Glomerular visceral epithelial cell (primary cell): ENCODE results near the gene EFNA2.
"Not testable (repeated sequence)": the region's sequence is repeated elsewhere in the genome, so short reads cannot be mapped to it uniquely, and the experiment has no call there.

ENCODE experiments used
- DNase-seq: peaks from one replicate; pipeline ENCODE4 v3.0.0-alpha.2; 2016; ENCODE audit errors: extremely low spot score

Gene EFNA2

DNA sequence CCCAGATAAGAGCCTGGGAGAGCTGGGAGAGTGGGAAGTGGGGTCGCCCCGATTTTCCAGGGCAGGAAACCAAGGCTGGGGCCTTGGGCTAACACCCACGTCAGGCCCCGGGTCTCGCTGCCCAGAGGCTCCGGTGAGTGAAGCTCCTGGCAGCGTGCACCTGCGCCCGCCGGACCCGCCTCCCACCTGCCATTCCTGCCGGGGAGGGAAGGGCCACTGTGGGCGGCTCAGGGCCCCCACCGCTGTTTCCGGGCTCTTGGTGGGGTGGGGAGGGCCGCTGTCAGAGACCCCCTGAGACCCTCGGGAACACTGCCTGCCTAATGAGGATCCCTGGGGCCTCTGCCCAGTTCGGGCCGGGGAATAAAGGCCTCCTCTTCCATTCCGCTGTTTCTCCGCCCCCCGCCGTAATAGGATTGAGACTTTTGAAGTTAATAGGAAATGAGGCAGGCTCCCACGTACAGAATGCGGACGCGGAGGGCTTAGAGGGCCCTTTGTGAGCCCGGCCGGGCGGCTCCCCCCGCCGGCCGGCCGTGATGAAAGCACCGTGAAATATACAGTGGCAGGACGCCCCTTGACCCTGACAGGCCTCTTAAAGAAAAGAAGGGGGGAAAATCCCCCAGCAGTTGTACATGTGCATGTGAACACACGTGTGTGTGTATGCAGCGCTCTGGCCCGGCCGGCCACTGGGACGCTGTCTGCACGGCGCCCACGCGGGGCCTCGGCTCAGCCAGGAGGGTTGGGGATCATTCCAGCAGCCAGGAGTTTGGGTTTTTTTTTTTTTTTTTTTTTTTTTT is 33.2 kb downstream of the EFNA2 start:
- no peak for DNase-seq

DNA sequence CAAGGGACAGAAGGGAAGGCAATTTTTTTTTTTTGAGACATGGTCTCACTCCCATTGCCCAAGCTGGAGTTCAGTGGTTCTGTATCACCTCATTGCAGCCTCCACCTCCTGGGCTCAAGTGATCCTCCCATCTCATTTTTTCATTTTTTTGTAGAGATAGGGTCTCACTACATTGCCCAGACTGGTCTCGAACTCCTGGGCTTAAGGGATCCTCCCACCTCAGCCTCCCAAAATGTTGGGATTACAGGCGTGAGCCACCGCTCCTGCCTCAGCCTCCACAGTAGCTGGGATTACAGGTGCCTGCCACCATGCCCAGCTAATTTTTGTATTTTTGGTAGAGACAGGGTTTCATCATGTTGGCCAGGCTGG is 34.6 kb downstream of the EFNA2 start:
- DNase-seq = not testable (repeated sequence)

DNA sequence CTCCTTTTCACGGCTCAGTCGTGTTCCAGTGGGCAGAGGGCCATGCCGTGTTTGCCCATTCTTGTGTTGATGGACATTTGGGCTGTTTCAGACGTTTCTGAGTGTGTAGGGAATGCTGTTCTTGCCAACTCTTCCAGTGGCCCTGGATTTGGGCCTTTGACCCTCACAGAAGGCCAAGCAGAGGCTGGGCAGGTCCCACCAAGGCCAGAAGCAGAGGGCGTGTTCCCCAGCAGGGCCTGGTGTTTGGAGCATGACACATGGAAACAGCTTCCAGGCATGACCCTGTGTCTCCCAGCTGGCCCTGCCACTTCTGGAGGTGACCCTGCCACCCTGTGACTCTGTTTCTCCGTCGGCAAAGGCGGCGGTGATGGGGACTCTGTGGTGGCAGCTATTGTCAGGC is 35.9 kb downstream of the EFNA2 start:
- no peak for DNase-seq

DNA sequence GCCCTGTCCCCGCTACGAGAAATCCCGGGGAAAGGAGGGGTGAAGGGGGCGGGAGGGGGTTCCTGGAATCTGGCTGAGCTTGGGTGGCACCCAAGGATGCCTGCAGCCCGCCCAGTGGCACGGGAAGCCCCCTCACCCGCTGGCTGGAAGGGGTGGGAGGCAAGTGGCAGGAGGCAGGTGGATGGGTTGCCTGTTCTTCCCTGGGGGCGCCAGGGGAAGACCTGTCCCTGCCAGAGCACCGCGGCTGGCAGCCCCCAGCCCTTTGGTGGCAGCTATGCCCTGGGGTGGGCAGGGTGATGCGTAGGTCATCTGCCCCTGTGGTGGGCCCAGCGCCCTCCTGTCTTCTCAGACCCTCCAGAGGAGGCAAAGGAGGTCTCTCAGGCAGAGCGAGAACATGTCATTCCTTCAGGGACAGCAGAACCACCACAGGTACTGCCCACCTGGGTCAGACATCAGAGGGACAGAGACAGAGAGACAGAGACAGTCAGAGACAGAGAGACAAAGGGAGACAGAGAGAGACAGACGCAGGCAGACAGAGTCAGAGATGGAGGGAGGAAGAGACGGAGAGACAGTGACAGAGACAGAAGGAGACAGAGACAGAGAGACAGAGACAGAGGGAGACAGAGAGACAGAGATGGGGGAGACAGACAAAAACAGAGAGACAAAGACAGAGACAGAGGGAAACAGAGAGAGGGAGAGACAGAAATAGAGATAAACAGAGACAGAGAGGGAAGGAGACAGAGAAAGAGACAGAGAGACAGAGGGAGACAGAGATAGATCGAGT is 36.7 kb downstream of the EFNA2 start:
- no peak for DNase-seq

DNA sequence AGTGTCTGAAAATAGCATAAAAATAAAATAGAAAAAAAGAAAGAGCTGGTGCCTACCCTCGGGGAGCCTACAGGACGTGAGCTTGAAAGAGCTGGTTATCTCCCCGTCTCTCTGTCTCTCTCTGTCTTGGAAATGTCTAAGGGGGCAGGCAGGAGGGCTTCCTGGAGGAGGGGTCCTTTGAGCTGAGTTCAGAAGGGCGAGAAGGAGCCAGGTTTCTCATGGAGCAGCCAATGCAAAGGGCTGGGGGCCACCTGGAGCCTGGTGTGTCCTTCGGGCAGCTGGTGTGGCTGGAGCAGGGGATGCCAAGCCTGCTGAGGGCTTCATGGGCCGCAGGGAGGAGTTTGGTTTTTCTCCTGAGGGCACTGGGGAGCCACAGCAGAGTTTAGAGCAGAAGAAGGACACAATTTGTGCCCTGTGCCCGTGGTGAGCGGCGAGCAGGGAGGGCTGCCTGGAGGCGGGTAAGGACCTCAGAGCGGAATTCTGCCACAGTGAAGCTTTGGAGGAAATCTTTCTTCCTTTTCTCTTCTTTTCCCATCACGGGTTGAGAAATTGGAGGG is 38.7 kb downstream of the EFNA2 start:
- no peak for DNase-seq

DNA sequence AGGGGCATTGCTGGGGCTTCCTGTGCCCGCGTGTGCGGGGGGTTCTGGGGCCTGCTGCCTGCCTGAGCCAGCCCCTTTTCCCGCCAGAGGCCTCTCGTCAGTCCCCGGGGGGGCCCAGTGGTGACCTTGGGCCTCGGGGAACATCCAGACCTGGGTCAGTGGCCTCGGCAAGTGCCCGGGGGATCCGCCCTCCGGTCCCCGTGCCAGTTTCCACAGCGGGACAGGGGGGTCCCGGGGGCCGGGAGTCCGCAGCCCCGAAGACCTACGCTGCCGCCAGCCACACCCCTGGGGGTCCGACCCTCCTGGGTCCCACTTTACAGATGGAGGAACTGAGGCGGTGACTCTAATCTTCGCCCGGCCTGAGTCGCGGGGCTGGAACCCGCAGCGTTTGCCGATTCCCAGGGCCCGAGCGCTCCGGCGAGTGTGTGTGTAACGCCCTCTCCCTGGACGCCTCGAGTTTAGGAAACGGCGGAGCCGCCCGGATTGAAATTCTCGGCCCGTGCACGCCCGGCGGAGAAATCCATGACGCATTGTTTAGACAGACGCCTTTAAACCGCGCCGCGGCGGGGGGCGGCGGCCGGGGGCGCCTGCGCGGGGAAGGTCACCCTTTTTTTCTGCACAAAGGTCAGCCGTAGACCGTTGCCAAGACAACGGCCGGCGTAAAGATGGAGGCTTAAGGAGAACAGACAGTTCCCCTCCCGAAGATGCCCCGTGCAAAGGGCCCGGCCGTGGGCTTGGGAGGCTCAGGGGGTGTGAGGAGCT is 39.3 kb downstream of the EFNA2 start:
- DNase-seq = peak; percentile 57

DNA sequence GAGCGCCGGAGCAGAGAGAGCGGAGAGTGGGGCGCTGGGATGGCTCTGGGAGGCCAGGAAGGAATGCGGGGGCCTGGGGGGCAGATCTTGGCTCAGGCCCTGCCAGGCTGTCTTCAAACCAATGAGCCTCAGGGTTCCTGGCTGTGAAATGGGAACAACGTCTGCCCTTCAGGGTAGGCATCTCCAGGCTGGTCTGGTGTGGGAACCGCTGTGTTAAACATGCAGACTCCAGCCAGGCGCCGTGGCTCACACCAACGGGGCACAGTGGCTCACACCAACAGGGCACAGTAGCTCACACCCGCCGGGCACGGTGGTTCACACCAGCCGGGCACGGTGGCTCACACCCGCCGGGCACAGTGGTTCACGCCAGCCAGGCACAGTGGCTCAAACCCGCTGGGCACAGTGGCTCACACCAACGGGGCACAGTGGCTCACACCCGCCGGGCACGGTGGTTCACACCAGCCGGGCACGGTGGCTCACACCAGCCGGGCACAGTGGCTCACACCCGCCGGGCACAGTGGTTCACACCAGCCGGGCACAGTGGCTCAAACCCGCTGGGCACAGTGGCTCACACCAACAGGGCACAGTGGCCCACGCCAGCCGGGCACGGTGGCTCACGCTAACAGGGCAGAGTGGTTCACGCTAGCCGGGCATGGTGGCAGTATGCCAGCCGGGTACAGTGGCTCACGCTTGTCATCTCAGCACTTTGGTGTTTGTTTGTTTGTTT is 40.1 kb downstream of the EFNA2 start:
- no peak for DNase-seq

DNA sequence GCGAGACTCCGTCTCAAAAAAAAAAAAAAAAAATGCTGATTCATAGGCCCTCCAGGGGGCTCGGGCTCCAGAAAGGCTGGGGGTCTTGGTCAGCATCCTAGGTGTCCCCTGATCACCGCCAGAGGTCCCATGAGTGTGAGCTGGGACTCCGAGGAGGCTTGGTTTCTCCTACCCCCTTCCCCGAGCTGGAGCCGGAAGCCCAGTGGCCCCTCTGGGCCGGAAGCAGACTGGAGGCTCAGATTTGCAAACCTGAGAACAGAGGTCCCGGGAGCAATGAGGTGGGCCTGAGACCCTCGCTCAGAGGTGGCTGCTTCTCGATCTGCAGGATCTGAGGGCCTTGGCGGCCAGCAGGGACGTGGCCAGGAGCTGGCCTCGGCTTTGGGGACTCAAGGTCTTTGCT is 41.5 kb downstream of the EFNA2 start:
- no peak for DNase-seq

DNA sequence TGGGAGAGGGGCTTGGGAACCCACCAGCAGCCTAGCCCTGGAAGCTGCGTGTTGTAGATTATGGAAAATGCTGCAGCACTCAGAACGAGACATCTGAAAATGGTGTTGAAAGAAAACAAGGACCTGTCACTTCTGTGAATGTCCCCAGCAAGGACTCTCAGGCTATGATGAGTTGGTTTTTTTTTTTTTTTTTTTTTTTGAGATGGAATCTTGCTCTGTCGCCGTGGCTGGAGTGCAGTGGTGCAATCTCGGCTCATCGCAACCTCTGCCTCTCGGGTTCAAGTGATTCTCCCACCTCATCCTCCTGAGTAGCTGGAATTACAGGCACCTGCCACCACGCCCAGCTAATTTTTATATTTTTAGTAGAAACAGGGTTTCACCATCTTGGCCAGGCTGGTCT is 46.5 kb downstream of the EFNA2 start:
- DNase-seq = not testable (repeated sequence)

DNA sequence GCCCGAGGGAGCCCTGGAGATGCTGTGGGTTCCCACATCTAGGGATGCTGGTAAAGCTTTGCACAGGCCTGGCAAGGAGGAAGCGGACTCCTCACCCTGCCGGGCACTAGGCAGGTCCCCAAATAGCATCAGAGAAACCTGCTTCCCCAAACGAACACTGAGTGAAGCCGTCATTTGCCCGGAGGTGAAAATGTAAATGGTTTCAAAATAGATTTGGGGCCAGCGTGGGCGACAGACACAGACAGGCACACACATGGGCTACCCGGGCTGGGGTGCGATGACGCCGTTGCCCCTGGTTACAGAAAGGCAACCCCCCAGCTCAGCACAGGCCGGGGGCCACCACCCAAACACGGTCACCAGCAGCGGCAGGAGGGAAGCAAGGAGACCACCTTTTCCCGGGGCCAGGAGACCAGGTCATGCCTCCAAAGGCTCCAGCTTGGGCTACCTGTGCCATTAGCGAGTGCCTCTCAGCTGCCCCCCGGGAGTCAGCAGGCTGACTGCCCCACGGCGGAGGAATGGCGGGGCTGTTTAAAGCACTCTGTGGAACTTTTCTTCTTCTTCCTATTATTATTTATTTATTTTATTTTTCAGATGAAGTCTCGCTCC is 50.5 kb downstream of the EFNA2 start:
- no peak for DNase-seq

DNA sequence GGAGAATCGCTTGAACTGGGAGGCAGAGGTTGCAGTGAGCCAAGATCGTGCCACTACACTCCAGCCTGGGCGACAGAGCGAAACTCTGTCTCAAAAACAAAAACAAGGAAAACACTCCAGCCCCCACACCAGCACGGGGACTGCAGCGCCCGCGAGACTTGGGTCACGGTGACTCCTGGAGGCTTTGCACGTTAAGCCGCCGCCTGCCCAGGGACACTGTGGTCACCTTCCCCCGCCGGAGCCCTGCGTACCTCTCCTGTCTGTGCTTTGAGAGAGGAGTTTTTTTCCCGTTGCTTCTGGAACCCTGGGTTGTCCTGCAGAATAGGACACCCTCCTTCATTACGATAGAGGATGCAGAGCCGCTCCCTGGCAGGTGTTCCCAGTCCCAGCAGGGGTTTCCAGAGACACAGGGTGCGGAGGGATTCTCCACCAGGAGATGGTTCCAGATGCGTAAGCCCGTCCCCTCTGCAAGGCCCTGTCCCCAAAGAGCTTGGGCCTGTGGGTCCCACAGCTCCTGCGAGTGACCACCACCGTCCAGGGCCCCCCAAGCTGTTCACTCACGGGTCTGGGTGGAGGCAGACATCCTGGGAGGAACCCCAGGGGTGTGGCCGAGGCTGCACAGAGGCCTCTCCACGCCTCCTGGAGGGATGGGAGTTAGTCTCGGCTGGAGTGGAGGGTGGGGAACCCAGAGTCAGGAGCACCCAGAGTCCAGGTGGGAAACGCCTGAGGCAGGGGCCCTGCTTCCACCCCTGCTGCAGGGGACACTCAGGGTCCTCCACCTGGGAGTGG is 55.2 kb downstream of the EFNA2 start:
- no peak for DNase-seq

DNA sequence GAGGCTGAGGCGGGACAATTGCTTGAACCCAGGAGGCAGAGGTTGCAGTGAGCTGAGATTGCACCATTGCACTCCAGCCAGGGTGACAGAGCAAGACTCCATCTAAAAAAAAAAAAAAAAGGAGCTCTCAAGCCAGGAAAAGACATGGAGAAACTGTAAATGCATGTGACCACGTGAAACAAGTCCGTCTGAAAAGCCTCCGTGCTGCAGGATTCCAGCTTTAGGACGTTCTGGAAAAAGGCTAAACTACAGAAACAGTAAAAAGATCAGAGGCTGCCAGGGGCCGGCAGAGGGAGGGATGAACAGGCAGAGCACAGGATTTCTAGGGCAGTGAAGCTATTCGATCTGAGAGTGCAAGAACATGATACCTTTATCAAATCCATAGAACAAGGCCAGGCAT is 57.4 kb downstream of the EFNA2 start:
- DNase-seq = no peak

DNA sequence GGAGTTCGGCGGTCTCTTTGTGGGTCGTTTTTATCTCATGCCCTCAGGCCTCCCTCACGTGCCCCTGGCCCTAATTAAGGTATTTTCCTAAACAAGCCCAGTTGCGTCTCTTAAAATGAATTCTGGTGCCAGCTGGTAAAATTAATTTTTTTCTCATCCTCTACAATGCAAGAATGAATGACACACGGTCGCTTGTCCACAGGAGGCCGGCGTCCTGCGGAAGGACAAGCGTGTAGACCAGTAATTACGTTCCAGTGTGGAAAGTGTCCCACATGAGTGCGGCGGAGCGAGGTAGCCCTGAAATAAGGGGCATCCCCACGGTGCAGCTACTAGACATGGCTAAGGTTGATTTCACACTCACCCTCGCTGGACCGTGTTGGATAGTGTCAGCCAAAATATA is 63.5 kb downstream of the EFNA2 start:
- no peak for DNase-seq

DNA sequence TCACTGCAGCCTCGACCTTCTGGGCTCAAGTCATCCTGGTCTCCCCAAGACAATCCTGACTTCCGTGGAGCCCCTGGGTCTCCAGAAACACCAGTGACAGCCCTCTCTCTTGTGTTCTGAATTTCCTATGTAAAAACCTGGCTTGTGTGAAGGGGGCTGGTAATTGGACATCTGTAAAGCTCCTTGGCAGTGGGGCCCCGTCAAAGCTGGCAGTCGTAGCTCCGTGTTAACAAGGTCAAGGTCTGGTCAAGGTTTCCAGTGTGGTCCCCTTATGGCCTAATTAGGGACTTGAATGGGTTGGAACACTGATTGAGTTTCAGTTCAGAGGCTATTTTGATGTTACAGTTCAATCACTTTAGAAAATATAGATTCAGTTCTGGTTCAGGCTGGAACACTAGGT is 65.2 kb downstream of the EFNA2 start:
- no peak for DNase-seq
